AG09309 (cell line): ENCODE data around the gene TRAF4.

Experiments used
- DNase-seq: peaks from one replicate; pipeline ENCODE4 v3.0.0-alpha.2; 2010; ENCODE audit warnings: low read depth
- H3K4me3 ChIP-seq: 2 replicates; pipeline ENCODE4 v1.5.1; 2011; ENCODE audit warnings: mild to moderate bottlenecking, low read depth, low read length, moderate library complexity; ENCODE audit not compliant: control insufficient read depth
- TF ChIP-seq, protein P1 (sequence below): IDR thresholded peaks from 2 replicates; pipeline ENCODE4 v1.5.1; 2011; ENCODE audit warnings: mild to moderate bottlenecking, low read depth, low read length, inconsistent platforms; ENCODE audit not compliant: insufficient read depth, control insufficient read depth; ENCODE audit errors: missing control alignments

The TRAF4 gene

GRCh38 chr17:28744104-28744971 is 527 bp downstream of the TRAF4 start:
- TF ChIP-seq, protein P1, sequence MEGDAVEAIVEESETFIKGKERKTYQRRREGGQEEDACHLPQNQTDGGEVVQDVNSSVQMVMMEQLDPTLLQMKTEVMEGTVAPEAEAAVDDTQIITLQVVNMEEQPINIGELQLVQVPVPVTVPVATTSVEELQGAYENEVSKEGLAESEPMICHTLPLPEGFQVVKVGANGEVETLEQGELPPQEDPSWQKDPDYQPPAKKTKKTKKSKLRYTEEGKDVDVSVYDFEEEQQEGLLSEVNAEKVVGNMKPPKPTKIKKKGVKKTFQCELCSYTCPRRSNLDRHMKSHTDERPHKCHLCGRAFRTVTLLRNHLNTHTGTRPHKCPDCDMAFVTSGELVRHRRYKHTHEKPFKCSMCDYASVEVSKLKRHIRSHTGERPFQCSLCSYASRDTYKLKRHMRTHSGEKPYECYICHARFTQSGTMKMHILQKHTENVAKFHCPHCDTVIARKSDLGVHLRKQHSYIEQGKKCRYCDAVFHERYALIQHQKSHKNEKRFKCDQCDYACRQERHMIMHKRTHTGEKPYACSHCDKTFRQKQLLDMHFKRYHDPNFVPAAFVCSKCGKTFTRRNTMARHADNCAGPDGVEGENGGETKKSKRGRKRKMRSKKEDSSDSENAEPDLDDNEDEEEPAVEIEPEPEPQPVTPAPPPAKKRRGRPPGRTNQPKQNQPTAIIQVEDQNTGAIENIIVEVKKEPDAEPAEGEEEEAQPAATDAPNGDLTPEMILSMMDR: no peak
- peak overlapping the region; percentile 83 for H3K4me3 ChIP-seq
- DNase-seq: no peak

GRCh38 chr17:28744972-28745785 is 1.4 kb downstream of the TRAF4 start:
- DNase-seq: no peak
- peak overlapping the region; percentile 83 for H3K4me3 ChIP-seq
- TF ChIP-seq, protein P1: no peak

- DNase-seq: no peak
- peak overlapping the region; percentile 83 for H3K4me3 ChIP-seq
- TF ChIP-seq, protein P1: no peak
These were observed 2.1 kb downstream of the TRAF4 start for GRCh38 chr17:28745786-28746411.

DNA sequence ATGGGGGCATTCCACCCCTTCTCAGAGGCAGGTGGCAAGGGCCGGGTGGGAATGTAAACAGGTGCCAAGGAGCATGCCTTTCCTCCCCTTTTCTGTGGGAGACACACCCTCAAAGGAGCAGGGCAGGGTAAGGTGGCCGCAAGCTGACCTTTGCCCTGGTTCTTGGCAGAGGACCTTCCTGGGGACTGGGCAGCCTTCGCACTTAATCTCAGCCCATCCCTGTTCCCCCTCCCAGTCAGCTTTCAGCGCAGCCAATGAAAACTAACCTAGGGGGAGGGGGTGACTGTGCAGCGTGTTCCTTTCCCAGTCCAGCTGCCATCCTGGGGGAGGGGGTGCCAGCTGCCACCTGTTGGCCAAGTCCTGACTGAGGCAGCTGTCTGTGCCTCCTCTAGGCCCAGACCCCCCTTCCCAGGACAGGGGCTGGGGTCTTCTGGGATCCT is 2.8 kb downstream of the TRAF4 start:
- H3K4me3 ChIP-seq: no peak overlapping the region

GRCh38 chr17:28747051-28747691 is 3.4 kb downstream of the TRAF4 start:
- no peak for DNase-seq
- TF ChIP-seq, protein P1: no peak
- H3K4me3 ChIP-seq: no peak overlapping the region

More for the DNA sequence above, 2.8 kb downstream of the TRAF4 start:
- TF ChIP-seq, protein P1: no peak
- DNase-seq: no peak
